NCI-H1694 treated with DMSO at 0.1 percent for 48 hours (cell line): ENCODE measurements around the gene HAUS3.
"Not testable (repeated sequence)": the region's sequence is repeated elsewhere in the genome, so short reads cannot be mapped to it uniquely, and the experiment has no call there.

Experiments used
- DNase-seq: peaks from one replicate; lab custom pipeline; 2025; lab: John Stamatoyannopoulos, UW

Gene HAUS3

DNA sequence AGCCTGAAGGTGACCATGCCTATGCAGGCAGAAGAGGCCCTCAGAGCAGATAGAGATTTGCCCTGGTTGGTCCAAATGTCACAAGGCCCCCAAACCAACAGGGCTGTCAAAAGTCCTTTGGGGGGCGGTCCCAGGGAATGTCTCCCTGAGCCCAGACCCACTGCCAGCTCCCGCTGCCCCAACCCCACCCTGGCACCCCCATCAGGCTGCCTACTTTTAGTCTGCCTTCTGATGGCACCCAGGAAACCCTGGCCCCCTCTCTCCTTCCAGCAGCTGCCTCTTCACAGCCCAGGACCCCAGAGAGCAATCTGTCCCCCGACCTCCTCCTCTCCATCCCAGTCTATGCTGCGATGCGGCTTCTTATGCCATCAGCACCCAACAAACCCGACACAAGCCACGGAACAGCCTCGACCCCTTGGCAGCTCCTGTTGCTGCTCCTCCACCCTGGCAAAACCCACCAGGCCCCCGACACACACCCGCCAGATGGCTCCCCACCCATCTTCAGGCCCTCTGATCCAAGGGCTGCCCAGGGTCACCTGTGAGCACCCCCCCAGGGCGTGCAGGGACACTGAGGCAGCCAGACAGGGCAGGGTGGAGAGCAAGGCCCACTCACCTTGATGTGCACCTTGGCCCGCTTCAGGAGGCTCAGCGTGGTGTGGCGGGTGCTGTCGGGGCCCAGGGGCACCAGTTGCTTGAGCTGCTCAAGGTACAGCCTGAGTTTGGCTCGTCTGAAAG lies 10.0 kb upstream of the HAUS3 start:
- no peak for DNase-seq

DNA sequence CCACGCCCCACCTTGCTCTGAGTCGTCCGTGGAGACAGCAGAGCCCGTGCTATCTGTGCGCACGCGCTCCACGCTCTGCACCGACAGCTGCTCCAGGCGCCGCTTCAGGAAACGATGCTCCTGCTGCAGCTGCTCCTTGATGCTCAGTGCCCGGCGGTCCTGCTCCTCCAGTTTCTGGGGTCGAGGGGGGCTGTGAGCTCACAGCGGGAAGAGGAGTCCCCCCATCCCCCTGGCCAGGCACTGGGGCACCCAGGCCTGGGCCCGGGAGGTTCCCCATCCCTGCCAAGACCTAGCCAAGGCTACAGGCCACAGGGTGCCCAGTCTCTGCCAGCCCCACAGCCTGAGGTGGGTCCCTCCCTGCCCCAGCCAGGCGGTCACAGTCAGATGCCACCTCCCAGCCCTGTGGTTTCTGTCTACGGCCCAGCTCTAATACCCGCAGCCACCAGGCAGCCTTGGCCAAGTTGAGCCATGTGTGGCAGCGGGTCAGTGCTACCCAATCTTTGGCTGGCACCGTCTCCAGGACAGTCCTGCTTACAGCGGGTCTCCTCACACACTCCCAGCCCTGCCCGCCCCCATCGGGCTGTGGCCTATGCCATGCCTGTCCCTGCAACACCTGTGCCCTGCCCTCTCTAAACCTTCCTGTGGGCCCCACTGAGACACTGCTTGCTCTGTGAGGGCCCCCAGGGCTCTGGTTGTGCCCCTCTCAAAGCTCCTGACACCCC lies 9.3 kb upstream of the HAUS3 start:
- no peak for DNase-seq

DNA sequence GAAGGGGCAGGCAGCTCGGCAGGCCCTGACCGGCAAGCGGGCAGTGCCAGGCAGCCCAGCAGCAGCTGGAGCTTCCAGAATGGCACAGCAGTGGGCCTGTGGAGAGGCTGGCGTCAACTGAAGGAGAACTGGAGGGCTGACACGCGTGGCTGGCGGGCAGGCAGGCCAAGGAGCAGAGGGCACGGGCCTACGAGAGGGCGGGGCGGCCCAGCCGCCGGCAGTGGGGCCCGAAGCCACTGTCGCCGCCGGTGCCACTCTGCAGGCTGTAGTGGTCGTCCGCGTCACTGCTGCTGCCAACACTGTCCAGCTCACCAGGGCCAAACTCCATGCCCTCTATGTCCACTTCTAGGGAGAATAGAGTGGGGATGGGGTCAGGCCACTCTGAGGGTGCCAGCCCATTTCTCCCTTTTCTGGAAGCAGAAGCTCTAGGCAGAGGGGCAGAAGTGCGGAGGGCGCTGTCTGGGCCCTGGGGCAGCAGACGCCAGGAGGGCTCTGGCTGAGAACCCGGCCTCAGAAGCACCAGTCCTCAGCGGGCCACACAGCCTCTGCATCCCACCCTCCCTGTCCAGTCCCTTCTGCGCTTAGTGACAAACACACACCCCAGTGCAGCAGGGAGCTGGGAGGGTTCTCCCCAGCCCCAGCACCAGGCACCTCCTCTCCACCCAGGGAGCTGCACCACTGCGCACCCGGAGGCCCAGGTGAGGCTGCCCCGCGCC lies 8.6 kb upstream of the HAUS3 start:
- no peak for DNase-seq

DNA sequence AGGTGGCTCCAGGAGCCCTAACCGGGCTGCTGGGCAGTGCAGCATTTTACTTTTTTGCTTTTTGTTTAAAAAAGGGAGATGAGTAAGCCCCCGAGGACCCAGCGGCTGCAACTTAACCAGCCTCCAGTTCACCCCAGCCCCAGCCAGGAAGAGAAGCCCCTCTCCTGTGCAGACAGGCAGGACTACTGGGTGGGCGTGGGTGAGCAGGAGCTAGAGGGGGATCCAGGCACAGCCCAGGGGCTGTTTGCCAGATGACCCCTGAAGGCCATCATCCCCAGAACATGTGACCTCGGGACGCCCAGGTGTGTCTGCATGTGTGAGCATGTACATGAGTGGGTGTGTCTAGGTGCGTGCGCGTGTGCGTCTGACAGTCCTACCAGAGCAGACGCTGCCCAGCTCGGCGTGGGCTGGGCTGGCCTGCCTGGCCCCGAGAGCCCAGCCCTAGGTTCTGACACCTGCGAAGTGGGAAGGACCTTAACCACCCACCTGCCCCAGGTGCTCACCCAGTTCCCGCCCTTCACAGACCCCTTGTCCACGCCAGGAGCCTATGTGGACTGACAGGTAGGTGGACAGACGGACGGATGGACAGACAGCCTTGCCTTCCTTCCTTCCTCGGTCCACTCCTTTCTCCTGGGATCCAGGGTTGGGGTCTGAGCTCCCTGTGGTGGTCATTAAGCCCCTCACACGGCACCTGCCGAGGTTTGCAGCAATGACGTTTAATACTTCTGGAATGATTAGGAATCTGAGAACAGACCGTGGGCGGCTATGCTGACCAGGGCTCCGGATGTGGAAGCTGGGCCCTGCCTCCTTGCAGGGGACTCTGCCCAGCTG lies 7.8 kb upstream of the HAUS3 start:
- DNase-seq, result no peak

DNA sequence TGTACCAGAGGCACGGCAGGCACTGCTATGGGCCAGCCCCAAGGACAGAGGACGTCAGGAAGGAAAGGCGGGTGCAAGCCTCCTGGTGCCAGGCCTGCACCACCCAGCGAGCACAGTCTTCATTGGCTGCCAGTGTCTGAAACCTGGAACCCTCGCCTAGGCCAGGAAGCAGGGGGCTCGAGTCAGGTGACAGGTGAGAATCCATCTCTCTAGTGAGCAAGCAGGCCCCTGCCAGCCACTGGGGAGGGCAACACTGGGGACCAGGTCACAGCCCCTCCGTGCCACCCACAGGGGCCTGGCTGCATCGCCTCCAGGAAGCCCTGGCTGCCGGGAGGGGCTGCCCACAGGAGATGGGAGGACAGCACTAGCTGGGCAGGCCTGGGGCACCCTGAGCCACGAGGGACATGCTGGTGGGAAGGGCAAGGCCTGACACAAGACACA lies 6.9 kb upstream of the HAUS3 start:
- DNase-seq, result no peak

DNA sequence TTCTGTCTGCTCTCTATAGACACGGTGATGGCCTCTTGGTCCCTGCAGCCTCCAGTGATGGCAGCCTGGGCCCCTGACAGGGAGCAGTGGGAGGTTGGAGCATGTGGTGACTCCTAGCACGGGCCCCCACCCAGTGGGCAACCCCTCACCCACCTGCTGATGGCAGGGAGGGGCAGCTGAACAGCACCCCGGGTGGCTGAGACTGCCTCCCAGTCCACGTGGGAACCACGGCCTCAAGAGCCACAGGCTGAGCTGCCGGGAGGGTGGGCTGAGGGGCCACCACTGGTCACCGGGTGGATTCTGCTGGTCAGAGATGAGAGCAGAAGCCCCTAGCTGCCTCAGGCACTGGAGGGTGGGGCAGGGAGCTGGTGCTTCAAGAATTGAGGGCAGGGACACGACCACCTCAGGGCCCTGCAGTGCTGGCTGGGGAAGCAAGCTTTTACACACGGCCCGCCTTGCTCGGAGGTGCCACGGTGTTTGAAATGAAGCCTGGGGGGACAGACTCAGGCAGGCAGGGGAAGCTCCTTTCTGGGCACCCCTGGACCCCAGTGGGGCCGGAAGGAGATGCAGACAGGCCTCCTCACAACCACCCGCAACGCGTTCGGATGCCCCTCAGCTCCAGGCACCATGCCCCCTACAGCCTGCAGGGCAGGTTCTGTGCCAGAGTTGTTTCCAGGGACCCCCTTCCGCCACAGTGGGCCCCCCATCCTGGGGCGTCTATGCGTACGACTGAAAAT lies 6.3 kb upstream of the HAUS3 start:
- no peak for DNase-seq

GRCh38 chr4:2247128-2248043 lies 5.5 kb upstream of the HAUS3 start:
- no peak for DNase-seq

DNA sequence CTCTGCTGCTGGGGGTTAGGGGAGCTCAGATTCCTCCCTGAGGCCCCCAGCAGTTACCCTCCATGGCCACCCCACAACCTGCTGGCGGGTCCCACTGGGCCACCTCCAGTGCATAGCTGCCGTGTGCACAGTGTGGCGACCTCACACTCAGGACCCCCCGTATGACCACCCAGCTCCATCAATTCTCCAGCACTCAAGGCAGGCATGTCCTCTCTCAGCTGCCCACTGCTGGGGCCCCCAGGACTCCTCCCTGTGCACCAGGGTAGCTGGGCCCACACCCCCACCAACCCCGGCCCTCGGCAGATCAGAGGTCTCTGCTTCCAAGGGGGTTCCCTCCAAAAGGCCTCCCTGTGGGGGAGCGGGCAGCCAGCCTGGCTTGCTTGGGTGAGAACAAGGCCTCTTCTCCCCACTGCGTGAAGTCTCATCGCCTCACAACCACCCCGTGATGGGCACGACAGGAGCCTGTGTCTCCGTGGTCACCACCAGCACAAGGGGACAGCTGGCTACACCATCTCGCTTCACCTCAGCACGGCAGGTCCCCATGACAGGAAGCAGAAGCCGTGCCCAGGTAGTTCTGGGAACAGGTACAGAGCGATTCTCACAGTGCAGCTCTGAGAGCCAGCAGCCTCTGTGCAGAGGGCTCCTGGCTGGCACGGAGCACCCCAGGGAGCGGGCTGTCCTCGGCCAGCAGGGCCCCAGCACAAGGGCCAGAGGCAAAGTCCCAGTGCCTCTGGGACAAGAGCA lies 4.6 kb upstream of the HAUS3 start:
- DNase-seq, result no peak

DNA sequence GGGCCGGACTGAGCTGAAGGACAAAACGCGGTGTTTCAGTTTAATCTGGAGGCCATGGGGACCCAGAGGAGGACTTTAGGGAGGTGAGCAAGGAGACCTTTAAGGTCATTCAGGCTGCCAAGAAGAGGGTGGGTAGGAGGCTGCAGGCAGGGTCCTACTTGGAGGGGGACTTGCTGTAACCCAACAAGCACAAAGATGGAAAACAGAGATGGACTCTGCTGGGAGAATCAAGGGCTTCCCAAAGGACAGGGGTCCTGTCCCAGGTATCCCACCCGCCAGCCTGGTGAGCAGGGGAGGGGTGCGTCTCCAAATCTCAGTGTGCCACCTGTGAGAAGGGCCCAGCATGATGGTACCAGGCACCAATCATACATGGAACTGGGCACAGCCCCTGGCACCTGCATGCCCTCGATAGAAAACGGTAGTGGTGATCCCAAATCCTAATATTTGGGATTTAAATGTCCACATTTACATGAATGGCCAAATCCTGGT lies 3.9 kb upstream of the HAUS3 start:
- no peak for DNase-seq

DNA sequence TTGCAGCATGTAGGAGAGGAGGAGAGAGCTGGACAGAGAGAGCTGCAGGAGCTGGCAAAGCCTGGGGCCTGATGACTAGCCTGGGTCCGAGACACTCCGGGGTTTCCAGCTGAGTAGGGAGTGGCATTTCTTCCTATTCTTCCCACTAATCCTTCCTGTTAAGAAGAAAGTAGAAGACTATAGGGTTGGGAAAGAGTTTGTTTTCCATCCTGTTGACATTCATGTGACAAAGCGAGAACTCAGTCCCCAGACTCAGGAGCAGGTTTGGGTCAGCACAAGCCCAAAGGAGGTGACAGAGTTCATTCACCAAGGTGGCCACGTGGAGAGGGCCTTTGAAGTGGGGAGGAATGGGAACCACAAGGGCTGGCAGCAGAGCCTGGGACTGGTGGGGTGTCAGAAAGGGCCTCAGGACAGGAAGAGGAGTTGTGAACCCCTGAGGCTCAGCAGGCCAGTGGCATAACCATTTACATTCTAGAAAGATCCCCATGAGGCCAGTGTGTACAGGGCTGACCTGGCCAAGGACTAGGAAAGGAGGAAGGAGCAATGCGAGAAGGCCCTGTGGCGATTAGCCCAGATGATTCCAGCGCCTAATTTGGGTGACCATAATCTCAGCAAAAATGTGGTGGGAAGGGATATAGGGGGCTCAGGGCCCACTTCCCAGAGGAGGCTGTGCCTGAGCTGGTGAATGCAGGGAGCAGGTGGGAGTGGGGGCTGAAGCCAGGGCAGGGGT lies 3.3 kb upstream of the HAUS3 start:
- no peak for DNase-seq

DNA sequence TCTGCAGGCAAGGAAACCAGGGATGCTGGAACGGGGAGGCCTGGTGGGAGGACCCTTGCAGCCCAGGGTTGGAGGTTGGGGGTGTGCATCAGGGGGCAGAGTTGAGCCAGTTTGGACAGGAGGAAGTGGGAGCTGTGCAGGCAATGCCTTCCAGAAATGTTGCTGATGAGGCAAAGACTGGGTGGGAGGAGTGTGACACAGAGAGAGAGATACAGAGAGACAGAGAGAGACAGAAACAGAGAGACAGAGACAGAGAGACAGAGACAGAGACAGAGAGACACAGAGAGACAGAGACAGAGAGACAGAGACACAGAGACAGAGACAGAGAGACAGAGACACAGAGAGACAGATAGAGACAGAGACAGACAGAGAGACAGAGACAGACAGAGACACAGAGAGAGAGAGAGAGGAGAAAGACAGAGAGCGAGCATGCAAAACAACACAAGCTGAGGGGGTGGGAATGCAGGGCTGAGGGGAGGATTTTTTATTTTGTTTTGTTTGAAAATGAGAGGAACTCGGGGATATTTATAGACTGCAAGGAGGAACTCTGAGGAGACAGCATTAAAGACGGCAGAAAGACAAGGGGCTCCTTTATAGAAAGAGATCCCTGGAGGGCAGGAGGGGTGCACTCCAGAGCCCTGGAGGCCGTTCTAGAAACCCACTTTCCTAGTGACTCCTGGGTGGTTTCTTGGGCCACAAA lies 1.9 kb upstream of the HAUS3 start:
- DNase-seq, result peak; percentile 16

DNA sequence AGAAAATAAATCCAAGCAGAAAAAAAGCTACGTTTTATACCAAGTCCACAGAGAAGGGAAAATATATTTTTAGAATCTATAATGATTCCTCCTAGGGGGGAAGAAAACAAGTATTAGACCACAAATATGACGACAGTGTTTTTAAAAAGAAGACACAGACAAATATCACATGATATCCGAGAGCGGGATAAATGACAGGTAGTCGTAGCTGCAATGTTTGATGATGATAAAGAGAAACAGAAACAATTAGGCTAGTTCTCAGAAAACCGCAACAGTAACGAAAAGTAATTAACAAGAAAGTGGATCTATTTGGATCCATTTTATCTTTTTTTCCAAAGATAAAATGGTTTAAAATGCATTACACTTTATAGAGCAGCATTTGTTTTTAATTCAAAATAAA lies 918 bp downstream of the HAUS3 start:
- no peak for DNase-seq

- DNase-seq, result no peak
Observed at GRCh38 chr4:2236944-2237666, 4.8 kb downstream of the HAUS3 start.

GRCh38 chr4:2231082-2231481 lies 10.8 kb downstream of the HAUS3 start:
- DNase-seq, result no peak

GRCh38 chr4:2226261-2226660 lies 15.7 kb downstream of the HAUS3 start:
- DNase-seq, result no peak

DNA sequence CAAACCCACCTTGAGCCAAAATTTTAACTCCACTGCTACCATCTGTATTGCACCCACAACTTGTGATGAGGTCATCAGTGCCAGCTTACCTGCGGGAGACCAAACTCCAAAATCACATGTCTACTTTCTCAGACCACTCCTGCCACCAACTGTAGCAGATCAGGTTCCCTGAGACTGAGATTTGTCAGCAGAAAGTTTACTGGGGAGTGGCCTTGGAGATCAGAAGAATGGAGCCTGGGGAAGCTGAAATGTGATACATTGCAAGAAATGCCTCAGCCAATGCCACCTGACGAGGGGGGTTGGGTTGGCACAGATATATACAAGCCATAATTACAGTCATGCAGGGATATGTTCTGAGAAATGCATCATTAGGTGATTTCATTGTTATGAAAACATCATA lies 19.1 kb downstream of the HAUS3 start:
- DNase-seq, result no peak

DNA sequence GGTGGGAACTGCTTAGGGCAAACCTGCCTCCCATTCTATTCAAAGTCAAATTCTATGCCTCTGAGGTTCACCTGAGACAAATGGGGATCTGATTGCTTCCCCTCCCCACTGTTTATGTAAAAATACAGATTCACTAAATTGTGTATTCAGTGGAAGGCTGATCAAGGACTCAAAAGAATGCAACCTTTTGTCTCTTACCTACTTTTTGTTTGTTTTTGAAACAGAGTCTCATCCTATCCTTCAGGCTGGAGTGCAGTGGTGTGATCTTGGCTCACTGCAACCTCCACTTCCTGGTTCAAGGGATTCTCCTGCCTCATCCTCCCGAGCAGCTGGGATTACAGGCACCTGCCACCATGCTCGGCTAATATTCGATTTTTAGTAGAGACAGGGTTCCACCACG lies 20.5 kb downstream of the HAUS3 start:
- DNase-seq, result not testable (repeated sequence)
